NCI-H748 treated with DMSO at 0.1 percent for 48 hours (cell line): ENCODE results near the gene HOXD10.

Experiments
- DNase-seq: peaks from one replicate; lab custom pipeline; 2025; lab: John Stamatoyannopoulos, UW

HOXD10 gene

GRCh38 chr2:176096243-176096985 is 20.2 kb upstream of the HOXD10 start:
- DNase-seq: no peak

- peak; percentile 91 for DNase-seq
Measured at GRCh38 chr2:176096986-176097819, 19.4 kb upstream of the HOXD10 start.

DNA sequence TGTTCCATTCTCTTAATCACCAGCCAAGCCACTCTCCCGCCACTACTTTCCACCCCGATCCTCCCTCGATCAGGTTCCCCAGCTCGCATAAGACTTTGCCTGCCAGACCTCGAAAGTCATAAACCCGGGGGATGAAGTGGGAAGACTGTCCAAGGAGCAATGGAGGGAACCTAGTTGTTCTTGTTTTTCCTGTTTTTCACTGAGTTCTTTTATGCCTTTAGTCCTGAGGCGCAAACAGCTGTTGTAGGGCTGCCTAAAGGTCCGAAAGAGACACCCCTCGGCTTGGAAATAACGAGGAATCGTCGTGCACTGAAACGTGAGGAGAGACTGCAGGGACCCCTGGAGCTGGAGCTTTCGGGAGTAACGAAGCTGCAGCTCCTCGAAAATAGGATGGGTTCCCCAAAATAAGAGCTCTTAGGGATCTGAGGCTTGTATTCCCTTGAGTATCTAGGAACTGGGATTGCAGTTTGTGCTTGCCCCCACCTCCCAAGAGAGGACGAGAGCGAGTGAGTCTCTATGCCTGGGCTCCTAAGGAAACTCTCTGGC is 18.7 kb upstream of the HOXD10 start:
- no peak for DNase-seq

GRCh38 chr2:176098366-176099158 is 18.0 kb upstream of the HOXD10 start:
- peak; percentile 59 for DNase-seq

DNA sequence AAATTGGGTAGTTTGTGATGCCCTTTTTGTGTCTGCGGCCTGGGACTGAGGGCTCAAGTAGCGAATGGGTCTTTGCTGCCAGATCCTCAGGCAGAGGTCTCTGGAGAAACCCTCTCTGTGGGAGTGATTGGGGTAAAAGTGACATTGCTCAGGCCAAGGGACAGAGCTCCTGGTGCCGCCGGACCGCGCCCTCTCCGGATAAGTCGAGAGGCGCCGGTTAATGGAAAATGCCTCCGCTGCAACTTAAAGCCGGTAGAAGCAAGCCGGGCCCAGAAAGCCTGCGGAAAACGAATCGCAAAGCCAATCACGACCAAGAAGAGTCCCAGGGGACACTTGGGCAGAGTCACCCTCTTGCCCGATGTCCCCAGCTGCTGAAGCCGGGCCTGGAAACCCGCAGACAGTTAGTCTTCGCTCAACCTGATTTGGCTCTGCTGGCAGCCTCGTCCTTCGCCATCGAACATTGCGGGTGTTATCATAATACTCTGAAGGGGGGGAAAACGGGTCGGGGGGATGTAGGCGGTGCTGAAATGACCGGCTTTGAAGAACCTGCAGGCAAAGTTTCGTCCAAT is 17.3 kb upstream of the HOXD10 start:
- no peak for DNase-seq

DNA sequence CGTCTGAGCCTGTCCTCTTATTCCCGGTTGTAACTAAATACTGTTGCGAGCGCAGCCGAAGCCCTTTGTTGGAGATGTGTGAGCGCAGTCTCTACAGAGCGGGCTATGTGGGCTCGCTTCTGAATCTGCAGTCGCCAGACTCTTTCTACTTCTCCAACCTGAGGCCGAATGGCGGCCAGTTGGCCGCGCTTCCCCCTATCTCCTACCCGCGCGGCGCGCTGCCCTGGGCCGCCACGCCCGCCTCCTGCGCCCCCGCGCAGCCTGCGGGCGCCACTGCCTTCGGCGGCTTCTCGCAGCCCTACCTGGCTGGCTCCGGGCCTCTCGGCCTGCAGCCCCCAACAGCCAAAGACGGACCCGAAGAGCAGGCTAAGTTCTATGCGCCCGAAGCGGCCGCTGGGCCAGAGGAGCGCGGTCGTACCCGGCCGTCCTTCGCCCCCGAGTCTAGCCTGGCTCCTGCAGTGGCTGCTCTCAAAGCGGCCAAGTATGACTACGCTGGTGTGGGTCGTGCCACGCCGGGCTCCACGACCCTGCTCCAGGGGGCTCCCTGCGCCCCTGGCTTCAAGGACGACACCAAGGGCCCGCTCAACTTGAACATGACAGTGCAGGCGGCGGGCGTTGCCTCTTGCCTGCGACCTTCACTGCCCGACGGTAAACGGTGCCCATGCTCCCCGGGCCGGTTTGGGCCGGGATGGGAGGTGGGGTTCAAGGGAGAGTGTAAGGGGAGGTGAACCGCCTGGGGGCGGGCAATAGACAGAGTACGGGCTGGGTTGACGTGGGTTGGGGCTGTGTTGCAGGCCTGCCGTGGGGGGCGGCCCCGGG is 16.6 kb upstream of the HOXD10 start, which contains the start of gene HOXD12:
TSS of gene HOXD12 (plus strand) at position 68 of the 819 bp plus-strand sequence. CDS start at position 75, 7 bp downstream.
- DNase-seq: no peak

DNA sequence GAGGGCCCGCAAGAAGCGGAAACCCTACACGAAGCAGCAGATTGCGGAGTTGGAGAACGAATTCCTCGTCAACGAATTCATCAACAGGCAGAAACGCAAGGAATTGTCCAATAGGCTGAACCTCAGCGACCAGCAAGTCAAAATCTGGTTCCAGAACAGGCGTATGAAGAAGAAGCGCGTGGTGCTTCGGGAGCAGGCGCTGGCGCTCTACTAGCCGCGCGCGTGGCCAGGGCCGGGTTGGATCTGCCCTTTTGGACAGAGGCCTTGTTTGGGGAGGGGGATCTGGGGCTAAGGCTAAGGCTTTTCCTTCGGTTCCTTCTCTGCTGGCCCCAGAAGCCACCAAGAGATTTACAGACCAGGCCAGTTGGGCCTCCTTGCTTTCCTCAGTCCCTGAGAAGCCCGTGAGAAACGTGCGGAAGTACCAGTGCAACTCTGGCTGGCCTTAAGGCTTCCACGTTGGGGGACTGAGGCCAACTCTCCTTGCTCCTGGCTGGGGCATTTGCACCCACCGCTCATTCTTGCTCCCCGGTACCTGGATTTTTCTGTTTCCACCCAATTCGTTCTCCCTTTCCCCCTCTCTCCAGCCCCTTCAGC is 15.9 kb upstream of the HOXD10 start:
- DNase-seq: no peak

- no peak for DNase-seq
Measured at GRCh38 chr2:176101216-176101830, 15.3 kb upstream of the HOXD10 start.

DNA sequence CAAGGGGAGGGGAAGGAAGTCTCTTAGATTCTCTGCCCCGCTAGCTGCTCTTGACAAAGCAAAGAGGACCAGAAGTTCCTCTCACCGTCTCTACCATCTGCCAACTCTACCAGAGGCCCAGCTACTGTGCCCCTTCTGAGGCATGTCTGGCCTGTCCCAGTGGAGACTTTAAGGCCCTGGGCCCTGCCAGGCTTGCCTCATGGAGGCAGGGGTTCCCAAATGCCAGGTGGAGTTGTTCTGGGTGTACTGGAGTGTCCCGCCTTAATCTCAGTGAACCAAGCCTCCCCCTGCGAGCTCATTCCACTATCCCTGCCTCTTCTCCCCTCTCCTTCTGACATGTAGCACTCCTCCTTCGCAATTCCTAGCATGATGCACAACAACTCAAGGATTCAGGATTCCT is 14.7 kb upstream of the HOXD10 start:
- DNase-seq: no peak

DNA sequence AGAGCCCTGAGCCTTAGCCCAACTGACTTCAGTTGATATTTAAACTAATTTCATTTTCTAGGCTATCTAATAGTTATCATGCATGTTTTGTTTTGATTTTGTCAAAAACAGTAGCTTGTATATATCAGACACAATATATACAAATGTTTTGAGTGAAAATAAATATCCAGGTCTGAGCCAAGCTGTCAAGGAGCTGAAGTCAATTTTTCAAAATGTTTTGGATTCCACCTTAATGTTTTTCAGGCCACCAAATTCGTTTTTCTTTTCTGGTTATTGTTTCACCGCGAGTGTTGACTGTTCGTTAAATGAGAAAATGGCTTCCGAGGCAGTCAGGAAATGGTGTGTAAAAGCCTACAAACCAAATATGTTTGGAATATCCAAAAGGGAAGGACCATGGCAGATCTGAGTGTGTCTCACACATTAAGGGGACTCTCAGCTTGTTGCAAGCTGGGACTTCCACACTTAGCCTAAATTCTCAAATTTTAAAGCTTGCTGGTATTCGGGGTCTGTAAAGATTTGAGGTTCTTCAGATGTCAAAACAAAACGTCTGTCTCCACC is 14.2 kb upstream of the HOXD10 start:
- DNase-seq: no peak

DNA sequence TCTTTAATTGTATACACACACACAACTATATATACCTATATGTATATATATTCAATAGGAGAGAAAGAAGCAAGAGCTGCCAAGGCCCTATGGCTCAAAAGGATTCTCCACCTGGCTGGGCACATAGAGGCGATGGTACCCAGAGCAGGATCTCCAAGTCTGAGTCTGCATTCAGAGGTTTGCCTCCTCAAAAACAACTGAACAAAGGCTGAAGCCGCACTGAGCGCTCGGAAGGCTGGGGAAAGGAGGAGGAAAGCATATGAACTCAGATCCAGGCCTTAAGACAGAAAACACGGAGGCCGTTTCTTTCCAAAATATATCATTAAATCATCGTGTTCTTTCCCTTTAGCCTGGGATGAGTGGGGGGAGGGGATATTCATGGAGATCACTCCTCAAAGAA is 13.4 kb upstream of the HOXD10 start:
- DNase-seq: no peak

DNA sequence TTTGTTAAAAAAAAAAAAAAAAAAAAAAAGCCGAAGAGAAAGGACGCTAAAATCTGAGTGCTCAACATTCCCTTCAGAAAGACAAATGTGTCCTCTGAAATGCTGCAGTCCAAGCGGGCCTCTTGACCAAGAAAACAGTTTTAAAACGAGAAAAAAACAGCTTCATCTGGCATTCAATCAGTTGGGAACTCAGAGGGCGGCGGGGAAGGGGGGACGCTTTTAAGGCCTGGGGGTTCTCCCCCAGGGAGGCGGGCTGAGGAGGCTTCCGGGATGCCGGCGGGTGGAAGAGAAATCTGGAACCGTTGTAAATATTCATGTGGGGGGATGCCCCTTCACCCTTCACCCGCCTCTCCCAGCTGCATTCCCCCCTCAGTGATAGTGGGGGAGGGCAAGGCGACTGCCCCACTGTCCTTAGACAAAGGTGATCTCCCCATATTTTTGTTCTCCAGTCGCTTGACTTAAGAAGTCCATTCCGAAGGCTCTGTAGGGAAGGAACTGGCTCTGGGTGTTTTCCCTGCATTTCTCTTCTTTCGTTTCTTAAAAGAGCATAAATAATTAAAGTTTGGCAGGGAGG is 12.7 kb upstream of the HOXD10 start:
- no peak for DNase-seq

GRCh38 chr2:176104316-176105077 is 12.1 kb upstream of the HOXD10 start:
- DNase-seq: no peak

DNA sequence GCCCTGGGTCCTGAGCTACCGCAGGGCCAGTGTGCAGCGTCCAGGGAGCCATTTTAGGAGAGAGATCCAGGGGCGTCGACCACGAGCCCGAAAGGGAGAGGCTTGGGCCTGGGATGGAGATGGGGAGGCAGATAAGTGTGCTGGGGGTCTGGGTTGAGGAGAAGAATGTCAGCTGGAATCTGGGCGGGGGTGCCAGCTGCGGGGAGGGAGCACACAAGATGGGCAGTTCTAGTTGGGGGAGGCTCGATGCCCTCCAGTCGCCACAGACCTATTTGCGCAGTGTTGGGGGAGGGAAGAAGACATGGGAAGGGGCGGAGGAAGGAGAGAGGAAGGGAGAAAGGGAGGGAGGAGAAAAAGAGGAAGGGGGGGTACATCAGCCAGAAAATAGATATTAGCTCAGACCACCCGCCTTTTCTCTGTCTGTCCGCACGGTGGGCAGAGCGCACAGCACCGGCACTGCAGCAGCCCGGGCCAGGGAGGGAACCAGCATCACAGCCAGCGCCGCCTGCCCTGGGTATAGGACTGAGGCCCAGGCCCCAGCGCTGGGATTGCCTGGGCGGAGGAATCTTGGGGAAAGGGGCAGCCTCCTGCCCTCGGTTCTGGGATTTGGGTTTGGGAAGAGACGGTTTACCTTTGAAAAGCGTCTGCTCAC is 11.4 kb upstream of the HOXD10 start:
- DNase-seq: no peak

DNA sequence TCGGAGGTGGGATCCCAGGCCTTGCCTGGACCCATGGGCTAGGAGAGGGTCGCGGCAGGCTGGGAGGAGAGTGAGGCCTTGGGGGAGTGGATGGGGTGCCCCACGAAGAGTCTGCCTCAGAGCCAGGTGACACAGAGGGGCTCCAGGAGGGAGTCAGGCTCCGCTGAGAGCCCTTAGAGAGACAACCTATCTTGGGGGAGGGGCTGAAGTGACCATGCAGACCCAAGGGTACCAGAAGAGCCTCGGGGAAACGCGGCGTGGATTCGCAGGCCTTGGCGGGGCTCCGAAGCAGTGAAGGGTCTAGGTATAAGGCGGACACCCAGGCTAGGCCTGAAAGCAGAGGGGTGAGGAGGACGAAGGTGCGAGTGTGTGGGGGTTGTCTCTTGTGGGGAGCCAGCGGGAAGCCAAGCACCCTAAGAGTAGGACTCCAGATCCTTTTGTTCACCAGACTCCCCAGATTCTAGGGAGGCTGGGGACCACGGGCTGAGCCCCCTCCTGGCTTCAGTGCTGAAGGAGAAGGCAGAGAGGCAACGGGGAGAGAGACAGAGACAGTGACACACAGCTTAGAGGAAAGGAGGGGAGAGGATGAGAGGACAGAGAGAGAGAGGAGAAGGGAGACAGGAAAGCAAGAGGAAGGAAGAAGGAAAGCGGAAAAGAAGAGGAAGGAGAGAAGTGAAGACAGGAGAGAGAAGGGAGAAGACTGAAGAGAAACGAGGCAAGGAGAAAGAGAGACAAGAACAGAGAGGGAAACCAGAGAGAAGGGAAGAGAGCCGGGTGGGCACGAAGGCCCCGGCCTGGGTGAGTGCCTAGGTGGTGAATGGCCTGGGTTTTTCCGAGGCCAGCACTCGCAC is 10.6 kb upstream of the HOXD10 start:
- no peak for DNase-seq

DNA sequence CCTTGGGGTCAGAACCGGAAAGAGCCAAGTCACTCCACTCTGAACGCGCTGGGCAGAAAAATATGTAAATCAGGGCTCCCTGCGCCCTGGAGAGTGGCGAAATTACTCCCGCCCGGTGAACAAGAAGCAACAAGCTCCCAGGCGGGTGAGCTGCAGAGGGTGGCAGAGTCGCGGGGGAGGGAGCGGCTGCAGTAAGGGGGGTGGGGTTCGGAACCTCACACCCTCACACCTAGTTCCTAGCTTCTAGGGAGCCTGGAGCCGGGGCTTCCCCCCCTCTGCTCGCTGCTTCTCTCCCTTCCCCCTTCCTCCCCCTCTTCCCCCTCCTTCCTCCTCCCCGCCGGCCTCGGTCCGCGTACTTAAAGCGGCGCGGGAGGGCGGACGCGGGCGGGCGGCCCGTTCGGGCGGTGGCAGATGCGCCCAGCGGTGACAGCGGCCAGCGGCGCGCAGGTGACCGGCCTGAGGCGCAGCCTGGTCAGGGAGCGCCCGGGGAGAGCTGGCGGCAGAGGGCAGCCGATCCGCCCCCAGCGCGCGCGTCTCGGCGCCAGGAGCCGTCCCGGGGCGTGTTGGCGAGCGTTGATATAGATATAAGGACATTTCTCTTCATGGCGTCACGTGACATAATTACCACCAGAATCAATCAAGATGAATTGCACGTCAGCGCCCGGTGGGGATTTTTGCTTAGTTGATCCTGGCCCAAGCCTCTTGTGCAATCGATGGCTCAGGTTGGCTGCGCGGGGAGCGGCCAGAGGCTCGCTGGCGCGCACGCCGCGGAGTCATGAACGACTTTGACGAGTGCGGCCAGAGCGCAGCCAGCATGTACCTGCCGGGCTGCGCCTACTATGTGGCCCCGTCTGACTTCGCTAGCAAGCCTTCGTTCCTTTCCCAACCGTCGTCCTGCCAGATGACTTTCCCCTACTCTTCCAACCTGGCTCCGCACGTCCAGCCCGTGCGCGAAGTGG is 9.7 kb upstream of the HOXD10 start, which contains the start of gene HOXD11:
TSS of gene HOXD11 (plus strand) at position 700 of the 959 bp plus-strand sequence. CDS start at position 776, 76 bp downstream.
- peak; percentile 78 for DNase-seq
